OCI-LY7 (cell line): ENCODE measurements around the gene TTLL5.

Experiments used
- EZH2phosphoT487 ChIP-seq: fragments of 200-600 bp; sonication (generic); IDR thresholded peaks from 2 replicates; pipeline ENCODE4 v1.6.1; 2018; ENCODE audit warnings: low read depth, borderline replicate concordance, mild to moderate bottlenecking, mixed run types, antibody characterized with exemption, low read length, moderate library complexity, mixed read lengths
- TF ChIP-seq, protein P1 (sequence below): fragments of 200-600 bp; sonication (generic); conservative IDR thresholded peaks from 2 replicates; pipeline ENCODE4 v1.5.1; 2014; ENCODE audit warnings: mild to moderate bottlenecking, antibody characterized with exemption, low read length, moderate library complexity, mixed read lengths

DNA sequence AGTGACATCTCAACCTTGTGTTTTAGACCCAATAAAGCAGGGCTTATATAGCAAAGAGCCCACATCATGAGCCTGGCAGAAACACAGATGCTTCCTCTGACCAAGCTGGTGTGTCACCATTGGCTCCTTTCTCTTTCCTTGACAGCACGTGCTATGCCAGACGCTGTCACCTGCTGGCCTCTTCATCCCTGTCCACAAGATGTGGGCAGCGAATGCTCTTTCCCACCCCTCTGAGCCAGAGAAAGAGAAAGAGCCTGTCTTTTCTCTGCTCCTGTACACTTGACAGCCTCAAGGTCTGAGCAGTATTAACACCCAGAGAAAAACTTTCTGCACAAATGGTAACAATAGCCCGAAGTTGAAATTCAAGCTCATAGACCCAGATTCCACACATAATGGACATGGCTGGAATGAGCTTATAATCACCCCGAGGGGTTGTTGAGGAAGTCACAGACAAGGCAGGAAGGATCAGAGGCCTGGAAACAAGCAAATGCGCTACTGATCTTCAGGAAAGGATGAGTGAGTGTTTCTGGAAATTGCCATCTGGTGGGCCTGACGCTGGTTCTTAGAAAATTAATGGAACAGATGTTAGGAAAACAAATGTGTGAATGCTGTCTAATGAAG lies 311.9 kb downstream of the TTLL5 start:
- TF ChIP-seq, protein P1, sequence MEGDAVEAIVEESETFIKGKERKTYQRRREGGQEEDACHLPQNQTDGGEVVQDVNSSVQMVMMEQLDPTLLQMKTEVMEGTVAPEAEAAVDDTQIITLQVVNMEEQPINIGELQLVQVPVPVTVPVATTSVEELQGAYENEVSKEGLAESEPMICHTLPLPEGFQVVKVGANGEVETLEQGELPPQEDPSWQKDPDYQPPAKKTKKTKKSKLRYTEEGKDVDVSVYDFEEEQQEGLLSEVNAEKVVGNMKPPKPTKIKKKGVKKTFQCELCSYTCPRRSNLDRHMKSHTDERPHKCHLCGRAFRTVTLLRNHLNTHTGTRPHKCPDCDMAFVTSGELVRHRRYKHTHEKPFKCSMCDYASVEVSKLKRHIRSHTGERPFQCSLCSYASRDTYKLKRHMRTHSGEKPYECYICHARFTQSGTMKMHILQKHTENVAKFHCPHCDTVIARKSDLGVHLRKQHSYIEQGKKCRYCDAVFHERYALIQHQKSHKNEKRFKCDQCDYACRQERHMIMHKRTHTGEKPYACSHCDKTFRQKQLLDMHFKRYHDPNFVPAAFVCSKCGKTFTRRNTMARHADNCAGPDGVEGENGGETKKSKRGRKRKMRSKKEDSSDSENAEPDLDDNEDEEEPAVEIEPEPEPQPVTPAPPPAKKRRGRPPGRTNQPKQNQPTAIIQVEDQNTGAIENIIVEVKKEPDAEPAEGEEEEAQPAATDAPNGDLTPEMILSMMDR = no peak
- no peak for TF ChIP-seq EZH2phosphoT487
